Calu3 (cell line): ENCODE measurements around the gene RAB6B. TPM values are rescaled to one million over a fixed set of nuclear protein-coding genes. Genes with fewer than 3 reads are reported as not detected.

ENCODE experiments used
- BruUV-seq: library from RNA; stranded (reverse); fragments of 400-500 nt; replicated peaks from 2 replicates; lab custom pipeline; 2021; lab: Mats Ljungman, UMichigan
- CTCF ChIA-PET: fragments of 300-600 bp; sonication (Branson Sonifier 250); formaldehyde crosslinking; loops from one replicate; lab custom pipeline; 2022; ENCODE audit warnings: antibody characterized with exemption; lab: Charles Lee
- DNase-seq: peaks from one replicate; pipeline ENCODE4 v3.0.0; 2022
- H3K27ac Mint-ChIP-seq: one replicate; pipeline ENCODE4 v1.8.0; 2022; ENCODE audit warnings: mixed read lengths; ENCODE audit not compliant: unreplicated experiment
- H3K27me3 Mint-ChIP-seq: one replicate; pipeline ENCODE4 v1.8.0; 2022; ENCODE audit warnings: mixed read lengths; ENCODE audit not compliant: unreplicated experiment
- H3K36me3 Mint-ChIP-seq: one replicate; pipeline ENCODE4 v1.8.0; 2022; ENCODE audit warnings: mild to moderate bottlenecking, moderate library complexity, mixed read lengths; ENCODE audit not compliant: insufficient read depth, unreplicated experiment
- H3K4me1 Mint-ChIP-seq: one replicate; pipeline ENCODE4 v1.8.0; 2022; ENCODE audit warnings: mild to moderate bottlenecking, low read depth, mixed read lengths; ENCODE audit not compliant: unreplicated experiment
- H3K4me3 Mint-ChIP-seq: one replicate; pipeline ENCODE4 v1.8.0; 2022; ENCODE audit warnings: mild to moderate bottlenecking, low read depth, moderate library complexity, mixed read lengths; ENCODE audit not compliant: unreplicated experiment
- H3K9me3 Mint-ChIP-seq: one replicate; pipeline ENCODE4 v1.8.0; 2022; ENCODE audit warnings: low read depth, mixed read lengths; ENCODE audit not compliant: unreplicated experiment
- intact Hi-C: fragments of 100-400 bp; cut with micrococcal nuclease; formaldehyde crosslinking; loops from one replicate; pipeline ENCODE4 v1.10.0; 2022; ENCODE audit not compliant: unreplicated experiment
- total RNA-seq: library from RNA; stranded (reverse); gene quantifications from 2 replicates; pipeline ENCODE4 v1.2.3, GENCODE V29; 2022
- TF ChIP-seq, protein P1 (sequence below): fragments of 200-600 bp; IDR thresholded peaks from one replicate; pipeline ENCODE4 v1.8.0; 2022; ENCODE audit warnings: antibody characterized with exemption; ENCODE audit not compliant: unreplicated experiment

Gene RAB6B
- total RNA-seq, 1 experiment from 2014 or later = 0.85 TPM

GRCh38 chr3:133928903-133929607 is 33.4 kb upstream of the RAB6B start:
- DNase-seq = peak; percentile 1
- CTCF ChIA-PET = interaction anchor here (1.1 kb wide), 1 partner anchor 283 kb away, joined by 4 read pairs; no protein-coding TSS in a partner anchor
- TF ChIP-seq, protein P1, sequence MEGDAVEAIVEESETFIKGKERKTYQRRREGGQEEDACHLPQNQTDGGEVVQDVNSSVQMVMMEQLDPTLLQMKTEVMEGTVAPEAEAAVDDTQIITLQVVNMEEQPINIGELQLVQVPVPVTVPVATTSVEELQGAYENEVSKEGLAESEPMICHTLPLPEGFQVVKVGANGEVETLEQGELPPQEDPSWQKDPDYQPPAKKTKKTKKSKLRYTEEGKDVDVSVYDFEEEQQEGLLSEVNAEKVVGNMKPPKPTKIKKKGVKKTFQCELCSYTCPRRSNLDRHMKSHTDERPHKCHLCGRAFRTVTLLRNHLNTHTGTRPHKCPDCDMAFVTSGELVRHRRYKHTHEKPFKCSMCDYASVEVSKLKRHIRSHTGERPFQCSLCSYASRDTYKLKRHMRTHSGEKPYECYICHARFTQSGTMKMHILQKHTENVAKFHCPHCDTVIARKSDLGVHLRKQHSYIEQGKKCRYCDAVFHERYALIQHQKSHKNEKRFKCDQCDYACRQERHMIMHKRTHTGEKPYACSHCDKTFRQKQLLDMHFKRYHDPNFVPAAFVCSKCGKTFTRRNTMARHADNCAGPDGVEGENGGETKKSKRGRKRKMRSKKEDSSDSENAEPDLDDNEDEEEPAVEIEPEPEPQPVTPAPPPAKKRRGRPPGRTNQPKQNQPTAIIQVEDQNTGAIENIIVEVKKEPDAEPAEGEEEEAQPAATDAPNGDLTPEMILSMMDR = no peak
- no TSS peak for BruUV-seq
- Mint-ChIP-seq H3K27me3 (peaks cover 97% of the 10 kb centered on the region), H3K9me3 (no peaks in the 10 kb centered on the region), H3K4me3 (no peak overlapping the region), H3K4me1 (no peaks in the 10 kb centered on the region), H3K27ac (no peak overlapping the region), H3K36me3 (peaks cover 4% of the 10 kb centered on the region)
- intact Hi-C loops = no loop called here

DNA sequence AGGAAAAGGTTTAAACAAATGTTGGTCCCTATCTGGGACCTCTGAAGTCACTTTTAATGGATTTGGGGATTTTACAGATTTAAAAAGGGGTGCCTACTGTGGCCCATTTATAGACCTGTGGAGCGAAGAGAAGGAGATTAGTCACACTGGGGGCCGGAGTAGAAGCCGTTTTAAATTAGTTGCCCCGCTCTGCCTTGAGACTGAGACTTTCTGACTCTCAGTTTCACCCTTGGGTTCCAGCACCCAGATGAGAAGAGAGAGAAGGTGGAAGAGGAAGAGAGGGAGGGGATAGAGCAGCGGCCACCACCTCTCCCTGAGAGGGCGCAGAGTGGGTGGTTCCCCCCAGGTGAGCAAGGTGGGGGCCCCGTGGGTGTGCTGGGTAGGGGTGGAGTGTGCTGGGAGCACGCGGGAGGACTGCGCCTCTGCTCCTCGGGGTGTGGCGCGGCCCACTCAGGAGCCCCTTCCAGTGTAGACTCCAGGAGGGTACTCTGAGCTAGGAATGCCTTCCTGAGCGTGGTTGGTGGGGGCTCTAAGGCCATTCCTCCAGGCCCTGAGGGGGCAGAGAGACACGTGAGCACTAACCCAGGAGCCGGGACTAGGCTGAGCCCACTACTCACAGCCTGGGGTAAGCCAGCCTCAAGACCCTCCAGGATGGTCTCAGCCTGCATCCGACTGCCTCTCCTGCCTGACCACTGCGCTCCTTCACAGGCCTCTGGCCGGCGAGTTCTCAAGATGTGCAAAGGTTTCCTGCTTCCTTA is 32.6 kb upstream of the RAB6B start:
- Mint-ChIP-seq H3K27ac (no peak overlapping the region), H3K4me3 (no peak overlapping the region), H3K9me3 (no peaks in the 10 kb centered on the region), H3K27me3 (peaks cover 96% of the 10 kb centered on the region), H3K36me3 (peaks cover 4% of the 10 kb centered on the region), H3K4me1 (no peaks in the 10 kb centered on the region)
- CTCF ChIA-PET = interaction anchor here (1.1 kb wide), 1 partner anchor 283 kb away, joined by 4 read pairs; no protein-coding TSS in a partner anchor
- TF ChIP-seq, protein P1 = no peak
- peak; percentile 3 for DNase-seq
- intact Hi-C loops = no loop called here
- no TSS peak for BruUV-seq

DNA sequence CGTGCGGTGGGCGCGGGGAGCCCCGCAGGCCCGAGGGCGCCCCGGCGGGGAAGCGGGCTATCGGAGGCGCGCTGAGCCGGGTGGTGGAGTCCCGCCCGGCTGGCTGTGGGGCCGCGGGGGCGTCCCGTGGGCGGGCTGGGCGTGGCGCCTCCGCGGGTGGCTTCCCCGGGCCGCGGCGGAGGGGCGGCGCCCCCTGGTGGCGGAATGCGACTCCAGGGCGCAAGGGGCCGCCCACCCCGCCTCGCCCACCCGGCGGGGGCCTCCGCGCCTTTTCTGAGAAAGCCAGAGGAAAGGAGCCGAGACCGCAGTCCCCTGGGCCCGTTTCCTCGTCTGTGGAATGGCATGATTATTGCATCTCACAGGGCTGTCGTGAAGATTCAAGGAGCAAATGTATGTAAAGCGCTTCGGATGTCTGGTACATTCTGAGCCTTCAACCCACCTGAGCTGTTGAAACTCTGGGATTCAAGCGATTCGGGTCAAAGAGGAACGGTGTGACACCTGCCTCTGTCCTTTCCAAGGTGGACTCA is 31.9 kb upstream of the RAB6B start:
- Mint-ChIP-seq H3K9me3 (no peaks in the 10 kb centered on the region), H3K36me3 (peaks cover 4% of the 10 kb centered on the region), H3K27me3 (peaks cover 95% of the 10 kb centered on the region), H3K4me1 (no peaks in the 10 kb centered on the region), H3K27ac (no peak overlapping the region), H3K4me3 (no peak overlapping the region)
- intact Hi-C loops = loop anchor here (1.0 kb wide), 1 partner anchor 109 kb away; no protein-coding TSS in a partner anchor
- CTCF ChIA-PET = no interaction called here
- TF ChIP-seq, protein P1 = peak; percentile 94
- BruUV-seq = no TSS peak
- peak; percentile 51 for DNase-seq

DNA sequence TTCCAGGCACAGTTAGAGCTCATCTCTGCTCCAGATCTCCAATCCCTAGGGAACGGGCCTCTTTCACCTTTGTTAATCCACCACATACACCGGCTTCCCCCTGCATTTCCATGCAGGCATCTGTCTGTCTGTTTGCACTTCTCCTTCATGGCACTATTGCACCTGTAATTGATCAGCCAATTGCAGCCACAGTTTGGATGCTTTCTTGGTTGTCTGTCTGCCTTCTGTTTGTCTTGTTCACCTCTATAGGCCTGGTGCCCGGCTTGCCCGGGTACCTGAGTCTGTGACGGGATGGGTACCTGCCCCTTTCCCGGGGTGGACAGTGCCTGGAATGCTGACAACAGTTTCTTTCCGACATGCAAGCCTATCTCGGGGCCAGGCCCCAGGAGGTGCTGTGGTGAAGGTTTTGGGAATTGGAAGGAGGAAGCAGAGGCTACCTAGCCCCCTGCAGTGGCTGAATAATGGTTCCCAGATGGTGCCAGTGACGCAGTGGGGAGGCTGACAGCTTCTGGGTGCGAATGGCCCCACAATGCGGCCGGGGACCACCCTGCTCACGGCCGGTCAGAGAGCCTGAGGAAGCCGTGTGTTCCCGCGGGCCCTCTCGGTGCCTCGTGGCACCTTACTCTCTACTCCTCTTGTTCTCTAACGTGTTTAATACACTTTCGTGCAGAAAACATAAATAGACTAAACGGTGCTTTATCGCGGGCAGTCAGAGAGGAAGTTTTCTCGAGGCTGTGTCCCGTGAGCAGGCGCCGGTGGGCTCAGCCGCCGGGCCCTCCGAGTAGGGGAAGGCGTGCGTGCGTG is 31.3 kb upstream of the RAB6B start:
- DNase-seq = peak; percentile 12
- H3K27ac Mint-ChIP-seq = no peak overlapping the region
- no peak overlapping the region for H3K4me3 Mint-ChIP-seq
- H3K9me3 Mint-ChIP-seq = no peaks in the 10 kb centered on the region
- CTCF ChIA-PET = interaction anchor here (0.6 kb wide), 1 partner anchor 541 kb away, joined by 3 read pairs; no protein-coding TSS in a partner anchor
- H3K27me3 Mint-ChIP-seq = peaks cover 95% of the 10 kb centered on the region
- intact Hi-C loops = loop anchor here (1.0 kb wide), 1 partner anchor 109 kb away; no protein-coding TSS in a partner anchor
- TF ChIP-seq, protein P1 = no peak
- no peaks in the 10 kb centered on the region for H3K4me1 Mint-ChIP-seq
- BruUV-seq = no TSS peak
- peaks cover 4% of the 10 kb centered on the region for H3K36me3 Mint-ChIP-seq
